Measurements from ENCODE around the gene SNRPN.

SNRPN gene

DNA sequence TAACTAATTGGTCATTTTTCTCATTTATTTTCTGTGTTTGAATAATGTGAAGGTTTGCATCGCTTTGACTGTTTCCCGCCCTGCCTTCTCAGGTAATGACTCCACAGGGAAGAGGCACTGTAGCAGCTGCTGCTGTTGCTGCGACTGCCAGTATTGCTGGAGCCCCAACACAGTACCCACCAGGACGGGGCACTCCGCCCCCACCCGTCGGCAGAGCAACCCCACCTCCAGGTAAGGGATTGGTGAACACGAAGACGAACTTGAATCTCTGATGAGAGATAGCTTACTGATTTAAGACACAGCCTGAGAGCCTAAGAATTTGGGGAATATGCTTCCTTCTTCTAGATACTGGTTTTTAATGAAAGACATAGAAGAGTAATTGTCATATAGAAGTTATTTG is 22.9 kb downstream of the SNRPN start:
- H3K4me3 ChIP-seq (ENCODE audit: low read depth, low read length), result no peak overlapping the region
- DNase-seq (ENCODE audit: low read depth), result no peak
- no peak for TF ChIP-seq MYC (IDR thresholded peaks at IDR 0.05; ENCODE audit: low read depth, low read length)
- TF ChIP-seq, protein P1, sequence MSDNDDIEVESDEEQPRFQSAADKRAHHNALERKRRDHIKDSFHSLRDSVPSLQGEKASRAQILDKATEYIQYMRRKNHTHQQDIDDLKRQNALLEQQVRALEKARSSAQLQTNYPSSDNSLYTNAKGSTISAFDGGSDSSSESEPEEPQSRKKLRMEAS (IDR thresholded peaks at IDR 0.05; ENCODE audit: low read depth, low read length), result no peak
- TF ChIP-seq CTCF (IDR thresholded peaks at IDR 0.05; ENCODE audit: low read depth, low read length), result no peak
- TF ChIP-seq POLR2A (IDR thresholded peaks at IDR 0.05; ENCODE audit: extremely low read depth, insufficient read length), result no peak

DNA sequence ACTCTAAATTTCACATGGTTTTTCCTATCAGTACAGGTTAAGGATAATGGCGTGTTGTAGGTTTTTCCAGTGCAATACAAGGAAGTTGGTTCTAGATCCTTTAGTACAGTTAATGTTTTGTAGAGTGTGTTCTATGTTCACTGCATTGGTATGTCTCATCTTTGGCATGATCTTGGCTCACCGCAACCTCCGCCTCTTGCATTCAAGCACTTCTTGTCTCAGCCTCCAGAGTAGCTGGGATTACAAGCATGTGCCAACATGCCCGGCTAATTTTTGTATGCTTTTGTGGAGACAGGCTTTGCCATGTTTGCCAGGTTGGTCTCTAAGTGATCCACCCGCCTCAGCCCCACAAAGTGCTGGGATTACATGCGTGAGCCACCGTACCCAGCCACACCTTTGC is 30.4 kb downstream of the SNRPN start:
- no peak for DNase-seq (ENCODE audit: low read depth)
- TF ChIP-seq, protein P1 (IDR thresholded peaks at IDR 0.05; ENCODE audit: low read depth, low read length), result no peak
- TF ChIP-seq POLR2A (IDR thresholded peaks at IDR 0.05; ENCODE audit: extremely low read depth, insufficient read length) (no peak), MYC (IDR thresholded peaks at IDR 0.05; ENCODE audit: low read depth, low read length) (no peak), CTCF (IDR thresholded peaks at IDR 0.05; ENCODE audit: low read depth, low read length) (no peak)
- H3K4me3 ChIP-seq (ENCODE audit: low read depth, low read length), result no peak overlapping the region

GRCh38 chr15:24986653-24987052 is 31.9 kb downstream of the SNRPN start:
- H3K4me3 ChIP-seq (ENCODE audit: low read depth, low read length), result no peak overlapping the region
- TF ChIP-seq POLR2A (IDR thresholded peaks at IDR 0.05; ENCODE audit: extremely low read depth, insufficient read length) (no peak), MYC (IDR thresholded peaks at IDR 0.05; ENCODE audit: low read depth, low read length) (no peak)
- TF ChIP-seq, protein P1 (IDR thresholded peaks at IDR 0.05; ENCODE audit: low read depth, low read length), result no peak
- DNase-seq (ENCODE audit: low read depth), result no peak

GRCh38 chr15:25019434-25019833 is 64.6 kb downstream of the SNRPN start:
- no peak for DNase-seq (ENCODE audit: low read depth)
- TF ChIP-seq, protein P1 (IDR thresholded peaks at IDR 0.05; ENCODE audit: low read depth, low read length), result no peak
- no peak for TF ChIP-seq MYC (IDR thresholded peaks at IDR 0.05; ENCODE audit: low read depth, low read length)
- no peak for TF ChIP-seq CTCF (IDR thresholded peaks at IDR 0.05; ENCODE audit: low read depth, low read length)
- TF ChIP-seq POLR2A (IDR thresholded peaks at IDR 0.05; ENCODE audit: extremely low read depth, insufficient read length), result no peak

GRCh38 chr15:25022233-25022632 is 67.4 kb downstream of the SNRPN start:
- TF ChIP-seq MYC (IDR thresholded peaks at IDR 0.05; ENCODE audit: low read depth, low read length), result no peak
- DNase-seq (ENCODE audit: low read depth), result no peak
- H3K4me3 ChIP-seq (ENCODE audit: low read depth, low read length), result no peak overlapping the region

More at GRCh38 chr15:25019434-25019833, 64.6 kb downstream of the SNRPN start:
- H3K4me3 ChIP-seq (ENCODE audit: low read depth, low read length), result no peak overlapping the region

All from NB4 (cell line).